Neuronal stem cell (in vitro differentiated cells): ENCODE measurements around the gene GPR17.

ENCODE experiments used
- DNase-seq: peaks from one replicate; pipeline ENCODE4 v3.0.0-alpha.2; 2013; ENCODE audit warnings: low spot score
- H2AFZ ChIP-seq: one replicate; pipeline ENCODE4 v1.6.1; 2013; ENCODE audit warnings: mild to moderate bottlenecking, low read length, inconsistent platforms
- H2AK5ac ChIP-seq: 2 replicates; pipeline ENCODE4 v1.6.1; 2013; ENCODE audit warnings: low read depth, mild to moderate bottlenecking, inconsistent platforms, low read length, moderate library complexity, mixed read lengths
- H2BK120ac ChIP-seq: 2 replicates; pipeline ENCODE4 v1.6.1; 2013; ENCODE audit warnings: low read depth, mild to moderate bottlenecking, inconsistent platforms, low read length, moderate library complexity, mixed read lengths
- H2BK12ac ChIP-seq: one replicate; pipeline ENCODE4 v1.6.1; 2013; ENCODE audit warnings: low read length, inconsistent platforms
- H2BK15ac ChIP-seq: 2 replicates; pipeline ENCODE4 v1.6.1; 2013; ENCODE audit warnings: mild to moderate bottlenecking, low read length, inconsistent platforms, mixed read lengths
- H2BK5ac ChIP-seq: one replicate; pipeline ENCODE4 v1.6.1; 2013; ENCODE audit warnings: inconsistent platforms, mild to moderate bottlenecking, low read length, moderate library complexity
- H3K14ac ChIP-seq: one replicate; pipeline ENCODE4 v1.6.1; 2013; ENCODE audit warnings: low read length, inconsistent platforms
- H3K18ac ChIP-seq: 2 replicates; pipeline ENCODE4 v1.6.1; 2013; ENCODE audit warnings: low read length, inconsistent platforms
- H3K23ac ChIP-seq: 2 replicates; pipeline ENCODE4 v1.6.1; 2013; ENCODE audit warnings: low read depth, mild to moderate bottlenecking, mixed read lengths, low read length, inconsistent platforms; ENCODE audit not compliant: poor library complexity
- H3K27ac ChIP-seq: replicated peaks from 3 replicates; pipeline ENCODE4 v1.5.1; 2013; ENCODE audit warnings: low read length, inconsistent platforms
- H3K27me3 ChIP-seq, 3 experiments: 2 replicates each; pipeline ENCODE4 v1.6.1; 2013; ENCODE audit warnings: low read length in 3 of 3, mild to moderate bottlenecking in 2 of 3, inconsistent platforms in 1 of 3, low read depth in 1 of 3, mixed read lengths in 1 of 3, moderate library complexity in 1 of 3; ENCODE audit not compliant: control insufficient read depth in 3 of 3, insufficient read depth in 3 of 3
- H3K36me3 ChIP-seq, 2 donors: replicated peaks in 1 of 2; 2 replicates each; pipeline ENCODE4 v1.6.1; 2013; ENCODE audit warnings: low read length in 2 of 2; ENCODE audit not compliant: control insufficient read depth in 2 of 2, insufficient read depth in 2 of 2
- H3K4ac ChIP-seq: 2 replicates; pipeline ENCODE4 v1.6.1; 2013; ENCODE audit warnings: inconsistent platforms, mild to moderate bottlenecking, low read length, moderate library complexity
- H3K4me1 ChIP-seq, 2 donors: 1 replicate in 1 of 2; 2 replicates in 1 of 2; pipeline ENCODE4 v1.6.1; 2013; ENCODE audit warnings: low read length in 2 of 2, low read depth in 1 of 2; ENCODE audit not compliant: control insufficient read depth in 2 of 2, insufficient read depth in 1 of 2
- H3K4me2 ChIP-seq: one replicate; pipeline ENCODE4 v1.6.1; 2013; ENCODE audit warnings: mild to moderate bottlenecking, low read length, inconsistent platforms; ENCODE audit not compliant: insufficient read depth, poor library complexity, severe bottlenecking
- H3K4me3 ChIP-seq, 2 donors: 2 replicates each; pipeline ENCODE4 v1.5.1; 2013; ENCODE audit warnings: low read length in 2 of 2, mild to moderate bottlenecking in 2 of 2, inconsistent platforms in 1 of 2, moderate library complexity in 1 of 2
- H3K79me1 ChIP-seq: one replicate; pipeline ENCODE4 v1.6.1; 2013; ENCODE audit warnings: low read depth, mild to moderate bottlenecking, inconsistent platforms, low read length, moderate library complexity
- H3K9ac ChIP-seq: one replicate; pipeline ENCODE4 v1.6.1; 2013; ENCODE audit warnings: mild to moderate bottlenecking, low read depth, low read length, inconsistent platforms; ENCODE audit not compliant: poor library complexity
- H3K9me3 ChIP-seq, 2 donors: replicated peaks in 1 of 2; 2 replicates each; pipeline versions ENCODE3 to v1.6.1; 2013; ENCODE audit warnings: low read length in 2 of 2, mild to moderate bottlenecking in 2 of 2, inconsistent platforms in 1 of 2, low read depth in 1 of 2, mixed read lengths in 1 of 2, moderate library complexity in 1 of 2; ENCODE audit not compliant: control insufficient read depth in 2 of 2, insufficient read depth in 1 of 2
- H4K8ac ChIP-seq: one replicate; pipeline ENCODE4 v1.6.1; 2013; ENCODE audit warnings: low read depth, mild to moderate bottlenecking, inconsistent platforms, low read length, moderate library complexity
- H4K91ac ChIP-seq: one replicate; pipeline ENCODE4 v1.6.1; 2013; ENCODE audit warnings: low read length, low read depth, mild to moderate bottlenecking, inconsistent platforms; ENCODE audit not compliant: poor library complexity
- WGBS, 2 donors: extraction: QIAGEN DNeasy Blood & Tissue Kit; methylation state at CpG; one replicate each; pipeline ENCODE4 v1.1.7; 2013; ENCODE audit warnings: missing lambda C conversion rate in 2 of 2, mixed read lengths in 1 of 2; ENCODE audit not compliant: insufficient read length in 2 of 2, insufficient replicate concordance in 1 of 2; ENCODE audit errors: extremely low coverage in 2 of 2; 5-methylcytosine and 5-hydroxymethylcytosine counted together

Gene GPR17

DNA sequence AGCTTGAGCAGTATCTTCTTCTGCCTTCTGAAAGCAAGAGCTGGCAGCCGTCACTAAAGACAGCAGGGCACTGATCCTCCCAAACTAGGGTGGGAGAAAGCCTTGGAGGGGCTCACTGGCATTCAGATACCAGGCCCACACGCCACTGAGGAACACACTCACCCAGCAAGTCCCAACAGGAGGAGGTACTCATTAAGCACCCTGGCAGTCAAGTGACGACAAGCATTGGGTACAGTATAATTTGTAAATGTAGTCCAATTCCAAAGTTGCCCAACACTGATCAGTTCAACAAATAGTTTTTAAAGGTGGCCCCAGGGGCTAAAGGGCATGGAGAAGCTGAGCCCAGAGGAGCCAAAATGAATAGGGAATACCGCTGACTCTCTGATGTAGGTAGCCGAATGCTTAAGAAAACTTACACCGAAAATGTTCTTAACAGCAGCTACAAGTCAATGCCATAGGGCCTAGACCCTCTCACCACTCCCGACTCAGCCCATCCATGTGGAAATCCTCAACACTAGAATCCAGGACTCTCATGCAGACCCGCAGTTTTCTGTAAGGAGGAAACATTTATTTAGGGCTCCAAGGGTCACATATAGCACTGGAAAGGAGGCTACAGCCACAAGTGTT is 19.4 kb downstream of the GPR17 start:
- H3K9me3 ChIP-seq = peaks cover 0 to 3% of the 10 kb centered on the region in 2 donors
- peaks cover 0 to 64% (median 31%) of the 10 kb centered on the region in 3 experiments for H3K27me3 ChIP-seq
- H3K9ac ChIP-seq = no peak overlapping the region
- no peak overlapping the region for H3K14ac ChIP-seq
- no CpG with 5 or more reads among the region's 8 CpGs for WGBS, 2 donors
- DNase-seq = no peak
- no peak overlapping the region for H2AFZ ChIP-seq
- peaks cover 13 to 16% of the 10 kb centered on the region in 2 donors for H3K4me1 ChIP-seq
- H4K91ac ChIP-seq = no peak overlapping the region
- no peak overlapping the region for H3K4ac ChIP-seq
- no peak overlapping the region for H2BK5ac ChIP-seq
- no peaks in the 10 kb centered on the region for H3K79me1 ChIP-seq
- no peaks in the 10 kb centered on the region for H3K36me3 ChIP-seq
- H3K23ac ChIP-seq = no peak overlapping the region
- no peak overlapping the region for H3K4me2 ChIP-seq
- H2BK12ac ChIP-seq = no peak overlapping the region
- H2AK5ac ChIP-seq = no peak overlapping the region
- H3K27ac ChIP-seq = no peak overlapping the region
- H3K18ac ChIP-seq = no peak overlapping the region
- H3K4me3 ChIP-seq = no peak overlapping the region
- H2BK15ac ChIP-seq = no peak overlapping the region
- no peak overlapping the region for H4K8ac ChIP-seq
- no peak overlapping the region for H2BK120ac ChIP-seq

DNA sequence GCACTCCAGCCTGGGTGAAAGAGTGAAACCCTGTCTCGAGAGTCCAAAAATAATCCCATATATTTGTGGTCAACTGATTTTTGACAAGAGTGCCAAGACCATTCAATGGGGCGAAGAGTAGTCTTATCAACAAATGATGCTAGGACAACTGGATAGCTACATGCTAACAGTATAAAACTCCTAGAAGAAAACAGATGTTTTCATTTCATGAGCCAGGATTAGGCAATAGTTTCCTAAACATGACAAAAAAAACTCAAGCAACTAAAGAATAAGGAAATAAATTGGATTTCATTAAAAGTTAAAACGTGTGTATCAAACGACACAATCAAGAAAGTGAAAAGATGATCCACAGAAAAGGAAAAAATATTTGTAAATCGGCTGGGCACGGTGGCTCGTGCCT is 23.1 kb downstream of the GPR17 start:
- peaks cover under 1 to 72% (median 36%) of the 10 kb centered on the region in 3 experiments for H3K27me3 ChIP-seq
- H3K9me3 ChIP-seq = peaks cover 0 to 3% of the 10 kb centered on the region in 2 donors
- no peak overlapping the region for H3K18ac ChIP-seq
- H2AK5ac ChIP-seq = no peak overlapping the region
- H2BK5ac ChIP-seq = no peak overlapping the region
- H4K91ac ChIP-seq = no peak overlapping the region
- no peak overlapping the region for H3K14ac ChIP-seq
- no peak overlapping the region for H3K4me3 ChIP-seq
- H3K4me2 ChIP-seq = no peak overlapping the region
- H4K8ac ChIP-seq = no peak overlapping the region
- no peak overlapping the region for H2BK120ac ChIP-seq
- no peak overlapping the region for H2AFZ ChIP-seq
- no peaks in the 10 kb centered on the region for H3K79me1 ChIP-seq
- no peak overlapping the region for H3K4ac ChIP-seq
- no peak overlapping the region for H3K27ac ChIP-seq
- H3K9ac ChIP-seq = no peak overlapping the region
- no peak overlapping the region for H2BK15ac ChIP-seq
- no peaks in the 10 kb centered on the region for H3K36me3 ChIP-seq
- no peak overlapping the region for H2BK12ac ChIP-seq
- peaks cover 0 to 3% of the 10 kb centered on the region in 2 donors for H3K4me1 ChIP-seq
- WGBS, 2 donors = no CpG with 5 or more reads among the region's 7 CpGs
- no peak for DNase-seq
- no peak overlapping the region for H3K23ac ChIP-seq

DNA sequence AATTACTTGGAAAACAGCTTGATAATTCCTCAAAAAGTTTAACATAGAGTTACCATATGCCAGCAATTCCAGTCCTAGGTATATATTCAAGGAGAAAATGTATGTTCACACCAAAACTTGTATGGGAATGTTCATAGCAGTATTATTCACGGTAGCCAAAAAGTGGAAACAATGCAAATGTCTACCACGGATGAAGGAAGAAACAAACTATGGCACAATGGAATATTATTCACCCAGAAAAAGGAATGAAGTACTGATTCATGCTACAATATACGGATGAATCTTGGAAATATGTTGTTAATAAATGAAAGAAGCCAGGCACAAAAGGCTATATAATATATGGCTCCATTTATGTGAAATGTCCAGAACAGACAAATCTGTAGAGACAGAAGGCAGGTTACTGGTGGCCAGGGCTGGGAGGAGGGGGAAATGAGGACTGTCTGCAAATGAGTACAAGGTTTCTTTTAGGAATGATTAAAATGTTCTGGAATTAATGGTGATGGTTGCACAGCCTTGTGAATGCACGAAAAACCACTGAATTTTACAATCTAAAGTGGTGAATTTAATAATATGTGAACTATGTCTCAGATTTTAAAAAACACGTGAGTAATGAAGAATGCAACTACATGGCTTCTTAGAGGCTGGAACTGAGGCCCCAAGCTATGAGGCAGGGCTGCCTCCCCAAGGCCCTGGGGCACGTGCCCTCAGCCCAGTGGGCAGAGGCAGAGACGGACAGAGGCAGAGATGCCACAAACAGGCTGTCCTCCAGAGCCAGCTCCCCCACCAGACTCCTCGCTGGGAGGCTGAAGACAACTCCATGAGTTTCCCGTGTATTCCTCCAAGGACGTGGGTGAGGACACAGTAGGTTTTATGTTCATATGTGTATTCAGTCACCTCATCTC is 24.4 kb downstream of the GPR17 start:
- no peak overlapping the region for H3K9ac ChIP-seq
- no peak overlapping the region for H3K4ac ChIP-seq
- H2AK5ac ChIP-seq = no peak overlapping the region
- no peak overlapping the region for H3K4me2 ChIP-seq
- H3K14ac ChIP-seq = no peak overlapping the region
- no peak overlapping the region for H3K27ac ChIP-seq
- H2BK5ac ChIP-seq = no peak overlapping the region
- peaks cover 0 to under 1% of the 10 kb centered on the region in 2 donors for H3K9me3 ChIP-seq
- no peak overlapping the region for H3K4me3 ChIP-seq
- H2BK120ac ChIP-seq = no peak overlapping the region
- no peak overlapping the region for H3K18ac ChIP-seq
- H3K27me3 ChIP-seq = peaks cover 9 to 68% (median 32%) of the 10 kb centered on the region in 3 experiments
- H4K91ac ChIP-seq = no peak overlapping the region
- no peak overlapping the region for H3K23ac ChIP-seq
- no peak overlapping the region for H2BK12ac ChIP-seq
- H4K8ac ChIP-seq = no peak overlapping the region
- no CpG with 5 or more reads among the region's 10 CpGs for WGBS, 2 donors
- H3K79me1 ChIP-seq = no peaks in the 10 kb centered on the region
- no peaks in the 10 kb centered on the region for H3K36me3 ChIP-seq
- no peaks in the 10 kb centered on the region for H3K4me1 ChIP-seq
- no peak overlapping the region for H2AFZ ChIP-seq
- no peak for DNase-seq
- H2BK15ac ChIP-seq = no peak overlapping the region

DNA sequence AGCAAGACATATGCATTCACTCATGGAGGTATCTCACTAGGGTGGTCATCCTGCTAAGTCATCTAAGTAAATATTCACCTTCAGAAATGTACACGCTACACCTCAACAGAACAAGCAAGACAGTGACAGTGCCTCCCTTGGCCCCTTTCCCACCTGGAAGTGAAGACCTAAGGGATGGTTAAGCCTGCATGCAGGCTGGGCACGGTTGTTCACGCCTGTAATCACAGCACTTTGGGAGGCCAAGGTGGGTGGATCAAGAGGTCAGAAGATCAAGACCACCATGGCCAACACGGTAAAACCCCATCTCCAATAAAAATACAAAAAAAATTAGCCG is 25.0 kb downstream of the GPR17 start:
- H2BK15ac ChIP-seq = no peak overlapping the region
- H2BK120ac ChIP-seq = no peak overlapping the region
- H3K4ac ChIP-seq = no peak overlapping the region
- H3K4me2 ChIP-seq = no peak overlapping the region
- no peak overlapping the region for H3K14ac ChIP-seq
- H2AFZ ChIP-seq = no peak overlapping the region
- no CpG with 5 or more reads among the region's 5 CpGs for WGBS, 2 donors
- no peak overlapping the region for H3K23ac ChIP-seq
- H3K79me1 ChIP-seq = no peaks in the 10 kb centered on the region
- H3K36me3 ChIP-seq = no peaks in the 10 kb centered on the region
- no peaks in the 10 kb centered on the region for H3K9me3 ChIP-seq
- no peak overlapping the region for H2AK5ac ChIP-seq
- H3K4me1 ChIP-seq = peaks cover 1 to 2% of the 10 kb centered on the region in 2 donors
- H3K4me3 ChIP-seq = no peak overlapping the region
- peaks cover 10 to 67% (median 31%) of the 10 kb centered on the region in 3 experiments for H3K27me3 ChIP-seq
- no peak overlapping the region for H3K18ac ChIP-seq
- no peak overlapping the region for H2BK12ac ChIP-seq
- H3K9ac ChIP-seq = no peak overlapping the region
- H4K8ac ChIP-seq = no peak overlapping the region
- H3K27ac ChIP-seq = no peak overlapping the region
- no peak overlapping the region for H2BK5ac ChIP-seq
- no peak for DNase-seq
- no peak overlapping the region for H4K91ac ChIP-seq
